SH-SY5Y (cell line): Measurements from ENCODE around the gene CTDSPL.

Source experiments
- GATA2 ChIP-seq: IDR thresholded peaks from 2 replicates; pipeline ENCODE4 v1.6.1; 2011; ENCODE audit warnings: mild to moderate bottlenecking, low read depth, low read length
- GATA3 ChIP-seq: IDR thresholded peaks from 2 replicates; pipeline ENCODE4 v1.6.1; 2011; ENCODE audit warnings: low read depth, mild to moderate bottlenecking, low read length, moderate library complexity

DNA sequence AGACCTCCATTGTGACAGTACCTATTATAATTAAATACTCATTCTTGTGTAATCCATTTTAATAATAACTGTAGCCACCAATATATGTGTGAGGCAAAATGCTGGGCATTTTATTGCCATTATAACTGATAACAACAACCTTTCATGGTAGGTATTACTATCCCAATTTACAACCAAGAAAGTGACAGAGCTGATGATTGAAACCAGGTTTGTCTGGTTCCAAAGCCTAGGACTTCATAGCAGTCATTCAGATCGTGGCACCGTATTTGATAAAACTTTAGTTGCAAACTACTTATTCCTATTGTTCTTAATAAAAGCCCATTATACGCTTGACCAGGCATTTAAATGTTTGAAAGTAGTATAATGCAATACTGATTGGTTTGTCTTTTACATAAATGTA, 102.5 kb downstream of the CTDSPL start:
- no peak for TF ChIP-seq GATA2
- TF ChIP-seq GATA3 = no peak
